RWPE1 (cell line): ENCODE measurements around the gene RBM20.

ENCODE experiments used
- CTCF ChIA-PET: fragments of 350-600 bp; sonication (Branson Sonifier 250); formaldehyde crosslinking; extraction: SDS; loops from one replicate; lab custom pipeline; 2021; lab: Yijun Ruan, JAX
- POLR2A ChIA-PET: fragments of 400-600 bp; formaldehyde crosslinking; extraction: SDS; loops from one replicate; lab custom pipeline; 2020; ENCODE audit warnings: antibody characterized with exemption; ENCODE audit not compliant: low non-redundant PET; lab: Yijun Ruan, JAX
- DNase-seq: peaks from one replicate; pipeline ENCODE4 v3.0.0; 2012; ENCODE audit warnings: low spot score
- H3K27ac ChIP-seq: fragments of 450-650 bp; 2 replicates; pipeline ENCODE4 v1.5.1; 2017
- TF ChIP-seq, protein P1 (sequence below): fragments of 450-650 bp; conservative IDR thresholded peaks from 2 replicates; pipeline ENCODE4 v1.5.1; 2017; ENCODE audit warnings: low read depth, mild to moderate bottlenecking

RBM20 gene

DNA sequence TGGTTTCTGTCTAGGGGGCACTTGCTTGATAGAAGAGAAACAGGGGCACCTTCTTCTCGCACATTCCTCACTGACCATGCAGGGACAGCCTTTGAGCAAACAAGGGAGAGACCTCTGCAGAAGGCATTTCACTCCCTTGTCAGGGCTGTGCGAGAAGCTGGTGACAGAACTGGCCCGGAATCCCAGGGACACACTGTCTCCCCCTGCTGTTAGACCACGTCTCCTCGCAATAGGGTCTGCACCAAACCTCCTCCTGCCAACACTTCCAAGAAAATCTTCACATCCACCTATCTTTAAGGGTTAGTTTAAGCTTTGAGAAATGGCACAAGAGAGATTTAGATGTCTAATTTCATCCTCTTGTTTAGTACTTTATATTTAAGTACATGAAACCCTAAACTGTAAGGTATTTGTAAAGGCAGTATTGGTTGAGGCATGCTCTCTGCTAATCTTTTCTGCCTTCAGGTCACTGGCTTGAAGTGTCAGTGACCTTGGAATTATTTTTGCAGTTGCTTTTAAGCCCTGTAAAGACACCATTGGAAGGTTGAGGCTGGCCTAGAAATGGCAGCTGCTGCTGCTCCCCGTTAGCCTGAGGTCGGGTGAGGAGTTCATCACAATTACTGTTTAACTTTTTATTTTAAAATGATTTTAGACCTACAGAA, 37.0 kb downstream of the RBM20 start:
- ChIA-PET CTCF (interaction anchor here (0.6 to 1.5 kb wide), 3 partner anchors 9 to 190 kb away, joined by 3 to 8 read pairs (median 6); partner anchors contain the start of gene PDCD4), POLR2A (interaction anchor here (0.6 kb wide), 1 partner anchor 282 kb away, joined by 3 read pairs; no protein-coding TSS in a partner anchor)
- H3K27ac ChIP-seq = no peak overlapping the region
- peak; percentile 22 for DNase-seq
- TF ChIP-seq, protein P1, sequence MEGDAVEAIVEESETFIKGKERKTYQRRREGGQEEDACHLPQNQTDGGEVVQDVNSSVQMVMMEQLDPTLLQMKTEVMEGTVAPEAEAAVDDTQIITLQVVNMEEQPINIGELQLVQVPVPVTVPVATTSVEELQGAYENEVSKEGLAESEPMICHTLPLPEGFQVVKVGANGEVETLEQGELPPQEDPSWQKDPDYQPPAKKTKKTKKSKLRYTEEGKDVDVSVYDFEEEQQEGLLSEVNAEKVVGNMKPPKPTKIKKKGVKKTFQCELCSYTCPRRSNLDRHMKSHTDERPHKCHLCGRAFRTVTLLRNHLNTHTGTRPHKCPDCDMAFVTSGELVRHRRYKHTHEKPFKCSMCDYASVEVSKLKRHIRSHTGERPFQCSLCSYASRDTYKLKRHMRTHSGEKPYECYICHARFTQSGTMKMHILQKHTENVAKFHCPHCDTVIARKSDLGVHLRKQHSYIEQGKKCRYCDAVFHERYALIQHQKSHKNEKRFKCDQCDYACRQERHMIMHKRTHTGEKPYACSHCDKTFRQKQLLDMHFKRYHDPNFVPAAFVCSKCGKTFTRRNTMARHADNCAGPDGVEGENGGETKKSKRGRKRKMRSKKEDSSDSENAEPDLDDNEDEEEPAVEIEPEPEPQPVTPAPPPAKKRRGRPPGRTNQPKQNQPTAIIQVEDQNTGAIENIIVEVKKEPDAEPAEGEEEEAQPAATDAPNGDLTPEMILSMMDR = no peak; the same call in 1 of the 2 replicates

DNA sequence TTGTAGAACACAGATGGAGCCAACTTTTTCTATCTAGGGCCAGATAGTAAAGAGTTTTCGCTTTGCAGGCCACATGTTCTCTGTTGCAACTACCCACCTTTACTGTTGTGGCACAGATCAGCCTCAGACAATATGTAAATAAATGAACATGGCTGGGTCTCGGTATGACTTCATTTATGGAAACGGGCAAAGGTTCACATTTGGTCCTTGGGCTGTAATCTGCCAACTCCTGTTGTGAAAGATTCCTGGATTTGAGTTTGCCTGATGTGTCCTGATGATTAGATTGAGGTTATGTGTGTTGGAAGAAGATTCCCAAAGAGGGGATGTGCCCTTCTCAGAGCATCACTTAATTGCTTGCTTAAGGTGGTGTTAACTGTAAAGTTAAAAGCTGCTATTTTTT, 38.2 kb downstream of the RBM20 start:
- H3K27ac ChIP-seq = no peak overlapping the region
- CTCF ChIA-PET = interaction anchor here (2.4 kb wide), 1 partner anchor 10 kb away, joined by 16 read pairs; no protein-coding TSS in a partner anchor
- DNase-seq = no peak
- TF ChIP-seq, protein P1 = no peak
- POLR2A ChIA-PET = no interaction called here

DNA sequence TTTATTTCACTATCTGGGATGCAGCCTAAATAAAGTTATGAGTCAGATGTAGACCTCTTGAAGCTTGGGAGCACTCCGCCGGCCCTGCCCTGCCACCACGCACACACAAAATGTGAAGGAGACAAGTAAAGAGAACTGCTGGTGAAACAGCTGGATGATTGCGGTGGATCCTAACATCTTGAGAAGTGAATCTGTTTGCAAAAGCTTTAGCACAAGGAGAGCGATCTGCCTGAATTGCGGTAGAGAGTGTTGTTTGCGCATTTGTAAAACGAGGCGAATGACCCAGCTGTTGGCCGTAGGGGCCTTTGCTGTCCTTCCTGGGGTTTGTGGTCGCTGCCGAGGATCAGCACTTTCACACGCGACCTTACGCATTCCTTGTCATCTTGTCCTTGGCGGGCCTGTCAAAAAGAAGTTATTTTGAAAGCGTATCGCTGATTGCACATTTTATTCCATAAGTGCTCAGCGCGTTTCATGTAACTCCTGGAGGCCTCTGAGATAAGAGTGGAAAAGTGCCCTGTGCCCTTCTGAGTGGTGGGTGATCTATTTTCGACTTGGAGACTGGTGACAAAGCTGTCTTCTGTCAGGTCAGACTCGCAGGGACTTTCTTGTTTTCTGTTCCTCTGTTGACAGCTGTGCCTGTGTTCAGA, 40.8 kb downstream of the RBM20 start:
- no peak overlapping the region for H3K27ac ChIP-seq
- CTCF ChIA-PET = interaction anchor here (1.0 kb wide), 1 partner anchor 12 kb away, joined by 4 read pairs; no protein-coding TSS in a partner anchor
- TF ChIP-seq, protein P1 = no peak
- POLR2A ChIA-PET = no interaction called here
- DNase-seq = no peak

DNA sequence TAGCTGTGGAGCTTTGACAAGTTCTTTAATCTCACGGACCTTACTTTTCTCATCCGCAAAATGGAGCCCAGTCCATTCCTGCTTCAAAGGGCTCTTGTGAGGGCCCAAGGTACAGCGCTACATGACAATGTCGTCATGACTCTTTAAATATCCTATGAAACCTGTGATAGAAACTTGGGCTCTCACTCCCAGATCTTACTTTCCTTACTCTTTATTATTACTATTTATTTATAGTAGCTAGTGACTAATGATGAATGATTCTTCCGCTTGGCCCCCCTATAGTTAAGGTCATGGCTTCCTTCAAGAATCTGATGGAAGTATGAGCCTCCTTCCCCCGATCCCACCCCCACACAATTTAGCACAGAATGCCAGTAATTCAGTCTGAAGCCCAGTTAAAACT, 41.9 kb downstream of the RBM20 start:
- ChIA-PET POLR2A (no interaction called here), CTCF (interaction anchor here (0.7 to 0.8 kb wide), 2 partner anchors 14 to 74 kb away, joined by 3 read pairs; no protein-coding TSS in a partner anchor)
- TF ChIP-seq, protein P1 = no peak
- no peak overlapping the region for H3K27ac ChIP-seq
- DNase-seq = no peak

DNA sequence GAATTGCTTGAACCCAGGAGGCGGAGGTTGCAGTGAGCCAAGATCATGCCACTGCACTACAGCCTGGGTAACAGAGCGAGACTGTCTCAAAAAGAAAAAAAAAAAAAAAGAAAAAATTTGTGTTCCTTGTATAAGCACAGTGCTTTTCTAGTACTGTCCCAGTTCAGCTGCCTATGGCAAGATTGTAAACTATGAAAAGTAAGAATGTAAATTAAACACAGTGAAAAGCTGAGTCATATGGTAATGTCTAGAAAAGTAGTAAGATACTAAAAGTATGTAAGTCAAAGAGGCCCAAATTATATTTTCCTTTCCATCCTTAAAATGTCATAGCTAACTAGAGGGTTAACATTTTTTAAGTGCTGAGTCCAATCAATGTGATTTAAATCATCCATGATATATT, 42.8 kb downstream of the RBM20 start:
- POLR2A ChIA-PET = no interaction called here
- no peak for DNase-seq
- H3K27ac ChIP-seq = no peak overlapping the region
- CTCF ChIA-PET = interaction anchor here (1.6 kb wide), 1 partner anchor 15 kb away, joined by 7 read pairs; no protein-coding TSS in a partner anchor
- TF ChIP-seq, protein P1 = no peak

DNA sequence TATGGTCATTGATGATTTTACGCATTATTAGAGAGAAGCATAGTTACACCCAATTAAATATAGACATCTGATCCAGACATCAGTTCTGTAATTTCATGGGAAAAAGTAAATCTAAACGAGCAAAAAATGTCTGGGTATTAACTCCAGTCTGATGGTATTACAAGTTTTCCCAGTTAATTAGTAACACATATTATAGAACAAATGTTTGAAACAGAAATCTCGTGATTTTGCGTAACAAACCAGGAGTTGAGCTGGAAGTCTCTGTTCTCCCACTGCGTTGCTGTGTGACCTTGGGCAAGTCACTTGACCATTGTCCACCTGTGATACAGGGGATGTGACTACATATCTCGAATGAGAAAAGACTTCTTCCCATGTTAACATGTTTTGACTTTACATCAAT, 43.3 kb downstream of the RBM20 start:
- POLR2A ChIA-PET = no interaction called here
- DNase-seq = no peak
- TF ChIP-seq, protein P1 = no peak
- no peak overlapping the region for H3K27ac ChIP-seq
- CTCF ChIA-PET = interaction anchor here (0.6 to 1.6 kb wide), 2 partner anchors 16 to 540 kb away, joined by 3 to 7 read pairs; no protein-coding TSS in a partner anchor
